ENCODE measurements around the gene BRCA2. TPM values are rescaled to one million over a fixed set of nuclear protein-coding genes. Genes with fewer than 3 reads are reported as not detected.

The BRCA2 gene
- total RNA-seq, 4 donors from 2014 or later = 0.94 to 3.6 (median 2.4) TPM

- TF ChIP-seq CTCF (IDR thresholded peaks at IDR 0.05; ENCODE audit: low read depth) = no peak
Measured at GRCh38 chr13:32432856-32433255, 117.5 kb downstream of the BRCA2 start.

- TF ChIP-seq CTCF (IDR thresholded peaks at IDR 0.05; ENCODE audit: low read depth) = no peak
Measured at GRCh38 chr13:32438871-32439270, 123.6 kb downstream of the BRCA2 start.

GRCh38 chr13:32443111-32443510, 127.8 kb downstream of the BRCA2 start:
- TF ChIP-seq CTCF (IDR thresholded peaks at IDR 0.05; ENCODE audit: low read depth) = no peak

- no peak for TF ChIP-seq CTCF (IDR thresholded peaks at IDR 0.05; ENCODE audit: low read depth)
Measured at GRCh38 chr13:32445461-32445860, 130.2 kb downstream of the BRCA2 start.

- no peak for TF ChIP-seq CTCF (IDR thresholded peaks at IDR 0.05; ENCODE audit: low read depth)
Measured at GRCh38 chr13:32446220-32446619, 130.9 kb downstream of the BRCA2 start.

GRCh38 chr13:32446773-32447465, 131.6 kb downstream of the BRCA2 start:
- TF ChIP-seq CTCF (IDR thresholded peaks at IDR 0.05; ENCODE audit: low read depth) = no peak

GRCh38 chr13:32447894-32448623, 132.8 kb downstream of the BRCA2 start:
- no peak for TF ChIP-seq CTCF (IDR thresholded peaks at IDR 0.05; ENCODE audit: low read depth)
